MM.1S (cell line): ENCODE results near the gene FGF13.

Experiments used
- DNase-seq: peaks from one replicate; pipeline ENCODE4 v3.0.0-alpha.2; 2015
- H2AFZ ChIP-seq: fragments of 300-600 bp; sonication (generic); 2 replicates; pipeline ENCODE4 v1.6.0; 2016; ENCODE audit warnings: antibody characterized with exemption, low read length
- H3F3A ChIP-seq: fragments of 300-600 bp; sonication (generic); 2 replicates; pipeline ENCODE4 v1.6.1; 2016; ENCODE audit warnings: mild to moderate bottlenecking, antibody characterized with exemption, low read length, moderate library complexity, mixed read lengths; ENCODE audit not compliant: insufficient read depth
- H3K27ac ChIP-seq: fragments of 300-600 bp; sonication (generic); 2 replicates; pipeline ENCODE4 v1.5.1; 2016; ENCODE audit warnings: mild to moderate bottlenecking, low read length
- H3K27me3 ChIP-seq: fragments of 300-600 bp; sonication (generic); replicated peaks from 2 replicates; pipeline ENCODE4 v1.6.0; 2016; ENCODE audit warnings: low read length; ENCODE audit not compliant: insufficient read depth
- H3K36me3 ChIP-seq: fragments of 300-600 bp; sonication (generic); replicated peaks from 2 replicates; pipeline ENCODE4 v1.6.1; 2016; ENCODE audit warnings: mild to moderate bottlenecking, low read length, mixed read lengths; ENCODE audit not compliant: insufficient read depth
- H3K4me1 ChIP-seq: fragments of 300-600 bp; sonication (generic); 2 replicates; pipeline ENCODE4 v1.6.1; 2016; ENCODE audit warnings: low read length, mixed read lengths
- H3K4me2 ChIP-seq: fragments of 300-600 bp; sonication (generic); 2 replicates; pipeline ENCODE4 v1.6.0; 2016; ENCODE audit warnings: low read depth, low read length
- H3K4me3 ChIP-seq: fragments of 300-600 bp; sonication (generic); 2 replicates; pipeline ENCODE4 v1.5.1; 2016; ENCODE audit warnings: low read length, mixed read lengths
- H3K79me2 ChIP-seq: fragments of 300-600 bp; sonication (generic); 2 replicates; pipeline ENCODE4 v1.6.1; 2016; ENCODE audit warnings: mixed run types, low read length, mixed read lengths
- H3K9ac ChIP-seq: fragments of 300-600 bp; sonication (generic); 2 replicates; pipeline ENCODE4 v1.6.1; 2016; ENCODE audit warnings: low read length, mixed read lengths
- H3K9me2 ChIP-seq: fragments of 300-600 bp; sonication (generic); replicated peaks from 2 replicates; pipeline ENCODE4 v1.6.1; 2016; ENCODE audit warnings: mild to moderate bottlenecking, low read length, mixed read lengths; ENCODE audit not compliant: insufficient read depth
- H3K9me3 ChIP-seq: fragments of 300-600 bp; sonication (generic); replicated peaks from 2 replicates; pipeline ENCODE4 v1.6.1; 2016; ENCODE audit warnings: mild to moderate bottlenecking, low read length, mixed read lengths; ENCODE audit not compliant: insufficient read depth
- H4K20me1 ChIP-seq: fragments of 300-600 bp; sonication (generic); 2 replicates; pipeline ENCODE4 v1.6.1; 2016; ENCODE audit warnings: mild to moderate bottlenecking, low read length, moderate library complexity, mixed read lengths; ENCODE audit not compliant: insufficient read depth
- CTCF ChIP-seq: fragments of 300-600 bp; sonication (generic); IDR thresholded peaks from 2 replicates; pipeline ENCODE4 v1.5.1; 2016; ENCODE audit warnings: antibody characterized with exemption, low read length, mixed read lengths
- EZH2 ChIP-seq: fragments of 300-600 bp; sonication (generic); optimal IDR thresholded peaks from 2 replicates; pipeline ENCODE3; 2017; ENCODE audit warnings: low read depth, mild to moderate bottlenecking, antibody characterized with exemption, low read length, mixed read lengths
- EZH2phosphoT487 ChIP-seq: fragments of 300-600 bp; sonication (generic); IDR thresholded peaks from 2 replicates; pipeline ENCODE4 v1.6.1; 2018; ENCODE audit warnings: antibody characterized with exemption, low read length

FGF13 gene

GRCh38 chrX:138742217-138742616, 30.7 kb upstream of the FGF13 start:
- no peak for DNase-seq
- Histone ChIP-seq H3F3A (no peaks in the 10 kb centered on the region), H3K4me2 (no peak overlapping the region), H2AFZ (no peak overlapping the region), H3K4me1 (peaks cover 6% of the 10 kb centered on the region; the same call in 1 of the 2 replicates), H3K27me3 (no peaks in the 10 kb centered on the region), H3K9me3 (no peaks in the 10 kb centered on the region), H3K9ac (no peak overlapping the region), H3K36me3 (no peaks in the 10 kb centered on the region), H3K4me3 (no peak overlapping the region), H3K27ac (no peak overlapping the region), H4K20me1 (no peaks in the 10 kb centered on the region), H3K79me2 (no peaks in the 10 kb centered on the region), H3K9me2 (no peaks in the 10 kb centered on the region)
- TF ChIP-seq EZH2 (no peak), EZH2phosphoT487 (no peak), CTCF (no peak)

GRCh38 chrX:138740341-138740740, 28.8 kb upstream of the FGF13 start:
- Histone ChIP-seq H4K20me1 (no peaks in the 10 kb centered on the region), H3K27ac (no peak overlapping the region), H2AFZ (no peak overlapping the region), H3K4me2 (no peak overlapping the region), H3F3A (no peaks in the 10 kb centered on the region), H3K4me3 (no peak overlapping the region), H3K4me1 (no peaks in the 10 kb centered on the region), H3K9me2 (no peaks in the 10 kb centered on the region), H3K36me3 (no peaks in the 10 kb centered on the region), H3K79me2 (no peaks in the 10 kb centered on the region), H3K9ac (no peak overlapping the region), H3K27me3 (no peaks in the 10 kb centered on the region), H3K9me3 (no peaks in the 10 kb centered on the region)
- no peak for TF ChIP-seq EZH2
- no peak for TF ChIP-seq CTCF
- TF ChIP-seq EZH2phosphoT487, result no peak
- DNase-seq, result no peak

- no peaks in the 10 kb centered on the region for H3K36me3 ChIP-seq
- H3K27ac ChIP-seq, result no peak overlapping the region
- no peak overlapping the region for H3K9ac ChIP-seq
- H4K20me1 ChIP-seq, result no peaks in the 10 kb centered on the region
- H3F3A ChIP-seq, result no peaks in the 10 kb centered on the region
- H3K9me3 ChIP-seq, result no peaks in the 10 kb centered on the region
- H3K79me2 ChIP-seq, result no peaks in the 10 kb centered on the region
- DNase-seq, result no peak
- H3K4me3 ChIP-seq, result no peak overlapping the region
- TF ChIP-seq EZH2phosphoT487 (no peak), EZH2 (no peak), CTCF (no peak)
- no peak overlapping the region for H3K4me2 ChIP-seq
- no peak overlapping the region for H2AFZ ChIP-seq
- H3K4me1 ChIP-seq, result no peaks in the 10 kb centered on the region
- H3K9me2 ChIP-seq, result no peaks in the 10 kb centered on the region
- no peaks in the 10 kb centered on the region for H3K27me3 ChIP-seq
Observed at GRCh38 chrX:138723301-138723700, 11.8 kb upstream of the FGF13 start.
